HEK293 (cell line): ENCODE data around the gene BPIFA1.
A peak's percentile ranks its signal among the peaks of the same experiment; 100 is the strongest.

Experiments
- CTCF ChIA-PET: fragments of 350-600 bp; formaldehyde crosslinking; extraction: SDS; loops from one replicate; lab custom pipeline; 2021; ENCODE audit warnings: antibody characterized with exemption; lab: Yijun Ruan, JAX
- POLR2A ChIA-PET: fragments of 300-600 bp; formaldehyde crosslinking; extraction: SDS; loops from one replicate; lab custom pipeline; 2020; ENCODE audit warnings: antibody characterized with exemption, inconsistent platforms; lab: Yijun Ruan, JAX
- H3K27ac ChIP-seq: fragments of 200-500 bp; sonication (Bioruptor generic); 2 replicates; pipeline ENCODE4 v1.5.1; 2014; ENCODE audit warnings: low read depth, low read length, control low read depth, inconsistent platforms; ENCODE audit errors: extremely low read depth
- H3K36me3 ChIP-seq, 2 experiments: fragments of 200-500 bp in 1 of 2; sonication (Bioruptor generic) in 1 of 2; 1 replicate in 1 of 2; 2 replicates in 1 of 2; pipeline ENCODE4 v1.5.1; 2014 to 2017; ENCODE audit warnings: inconsistent platforms in 2 of 2, low read length in 2 of 2; ENCODE audit not compliant: control insufficient read depth in 2 of 2, insufficient read depth in 1 of 2
- H3K4me1 ChIP-seq: fragments of 200-500 bp; sonication (Bioruptor generic); 2 replicates; pipeline ENCODE4 v1.5.1; 2014; ENCODE audit warnings: mild to moderate bottlenecking, low read length, inconsistent platforms; ENCODE audit not compliant: control insufficient read depth, insufficient read depth
- H3K4me3 ChIP-seq: 2 replicates; pipeline ENCODE4 v1.5.1; 2011; ENCODE audit warnings: low read depth, mild to moderate bottlenecking, control low read depth, low read length, moderate library complexity
- H3K9me3 ChIP-seq: fragments of 200-500 bp; sonication (Bioruptor generic); 2 replicates; pipeline ENCODE4 v1.5.1; 2014; ENCODE audit warnings: low read depth, low read length, inconsistent platforms; ENCODE audit not compliant: control insufficient read depth, insufficient read depth
- GLI2 ChIP-seq: fragments of 450-650 bp; formaldehyde crosslinking; IDR thresholded peaks from 2 replicates; pipeline ENCODE4; 2017; ENCODE audit warnings: missing biosample characterization, missing genetic modification characterization, low read depth, borderline replicate concordance
- GLIS1 ChIP-seq: fragments of 450-650 bp; formaldehyde crosslinking; IDR thresholded peaks from 2 replicates; pipeline ENCODE4 v1.5.1; 2016; ENCODE audit warnings: missing biosample characterization, missing genetic modification characterization
- KLF16 ChIP-seq: fragments of 450-650 bp; formaldehyde crosslinking; IDR thresholded peaks from 2 replicates; pipeline ENCODE4 v1.5.1; 2017; ENCODE audit warnings: missing biosample characterization, missing genetic modification characterization
- SP7 ChIP-seq: fragments of 450-650 bp; formaldehyde crosslinking; IDR thresholded peaks from 2 replicates; pipeline ENCODE4 v1.5.1; 2016; ENCODE audit warnings: missing biosample characterization, missing genetic modification characterization
- ZBTB48 ChIP-seq: fragments of 450-650 bp; formaldehyde crosslinking; IDR thresholded peaks from 2 replicates; pipeline ENCODE4 v1.5.1; 2016; ENCODE audit warnings: missing biosample characterization, missing genetic modification characterization
- ZNF138 ChIP-seq: fragments of 450-650 bp; formaldehyde crosslinking; IDR thresholded peaks from 2 replicates; pipeline ENCODE4 v1.5.1; 2016; ENCODE audit warnings: missing biosample characterization, missing genetic modification characterization, borderline replicate concordance
- ZNF19 ChIP-seq: fragments of 450-650 bp; formaldehyde crosslinking; IDR thresholded peaks from 2 replicates; pipeline ENCODE4; 2016; ENCODE audit warnings: missing biosample characterization, missing genetic modification characterization, low read depth
- ZNF214 ChIP-seq: fragments of 450-650 bp; formaldehyde crosslinking; IDR thresholded peaks from 2 replicates; pipeline ENCODE4 v1.5.1; 2017; ENCODE audit warnings: missing biosample characterization, mild to moderate bottlenecking, missing genetic modification characterization, borderline replicate concordance
- ZNF221 ChIP-seq: fragments of 450-650 bp; formaldehyde crosslinking; IDR thresholded peaks from 2 replicates; pipeline ENCODE4 v1.5.1; 2017; ENCODE audit warnings: missing biosample characterization, missing genetic modification characterization, borderline replicate concordance
- ZNF274 ChIP-seq, 2 experiments: fragments of 200-500 bp in 1 of 2; fragments of 450-650 bp in 1 of 2; sonication (Bioruptor generic) in 1 of 2; formaldehyde crosslinking in 1 of 2; IDR thresholded peaks; 2 replicates each; pipeline versions ENCODE4 v1.5.1 to v1.6.1; 2014 to 2016; ENCODE audit warnings: borderline replicate concordance in 1 of 2, inconsistent platforms in 1 of 2, low read length in 1 of 2, missing biosample characterization in 1 of 2, missing genetic modification characterization in 1 of 2
- ZNF302 ChIP-seq: fragments of 450-650 bp; formaldehyde crosslinking; IDR thresholded peaks from 2 replicates; pipeline ENCODE4 v1.5.1; 2016; ENCODE audit warnings: missing biosample characterization, missing genetic modification characterization, low read depth
- ZNF391 ChIP-seq: fragments of 450-650 bp; formaldehyde crosslinking; IDR thresholded peaks from 2 replicates; pipeline ENCODE4 v1.5.1; 2016; ENCODE audit warnings: low read depth, missing biosample characterization, missing genetic modification characterization, borderline replicate concordance
- ZNF404 ChIP-seq: fragments of 450-650 bp; formaldehyde crosslinking; IDR thresholded peaks from 2 replicates; pipeline ENCODE4 v1.5.1; 2017; ENCODE audit warnings: missing biosample characterization, missing genetic modification characterization
- ZNF416 ChIP-seq: fragments of 450-650 bp; formaldehyde crosslinking; IDR thresholded peaks from 2 replicates; pipeline ENCODE4 v1.5.1; 2016; ENCODE audit warnings: missing biosample characterization, missing genetic modification characterization
- ZNF426 ChIP-seq: fragments of 450-650 bp; formaldehyde crosslinking; IDR thresholded peaks from 2 replicates; pipeline ENCODE4 v1.5.1; 2017; ENCODE audit warnings: missing biosample characterization, missing genetic modification characterization, mild to moderate bottlenecking, inconsistent platforms, moderate library complexity
- ZNF530 ChIP-seq: fragments of 450-650 bp; formaldehyde crosslinking; IDR thresholded peaks from 2 replicates; pipeline ENCODE4 v1.5.1; 2016; ENCODE audit warnings: low read depth, missing biosample characterization, missing genetic modification characterization
- ZNF654 ChIP-seq: fragments of 450-650 bp; formaldehyde crosslinking; IDR thresholded peaks from 2 replicates; pipeline ENCODE4 v1.5.1; 2016; ENCODE audit warnings: low read depth, missing biosample characterization, missing genetic modification characterization
- ZNF701 ChIP-seq: fragments of 450-650 bp; formaldehyde crosslinking; IDR thresholded peaks from 2 replicates; pipeline ENCODE4 v1.5.1; 2016; ENCODE audit warnings: missing biosample characterization, missing genetic modification characterization
- ZNF776 ChIP-seq: fragments of 450-650 bp; formaldehyde crosslinking; IDR thresholded peaks from 2 replicates; pipeline ENCODE4 v1.5.0; 2017; ENCODE audit warnings: missing biosample characterization, missing genetic modification characterization, borderline replicate concordance
- ZNF830 ChIP-seq: fragments of 450-650 bp; IDR thresholded peaks from 2 replicates; pipeline ENCODE4 v1.5.0; 2018; ENCODE audit warnings: missing biosample characterization, missing genetic modification characterization, low read depth, mild to moderate bottlenecking, moderate library complexity
- TF ChIP-seq, protein P1 (sequence below): fragments of 450-650 bp; formaldehyde crosslinking; IDR thresholded peaks from 2 replicates; pipeline ENCODE4 v1.5.1; 2016; ENCODE audit warnings: missing biosample characterization, missing genetic modification characterization
- TF ChIP-seq, protein P2 (sequence below): fragments of 450-650 bp; formaldehyde crosslinking; IDR thresholded peaks from 2 replicates; pipeline ENCODE4 v1.5.1; 2017; ENCODE audit warnings: missing biosample characterization, missing genetic modification characterization
- TF ChIP-seq, protein P3 (sequence below): fragments of 450-650 bp; formaldehyde crosslinking; IDR thresholded peaks from 2 replicates; pipeline ENCODE4 v1.5.1; 2016; ENCODE audit warnings: missing biosample characterization, missing genetic modification characterization
- TF ChIP-seq, protein P4 (sequence below): fragments of 450-650 bp; formaldehyde crosslinking; IDR thresholded peaks from 2 replicates; pipeline ENCODE4 v1.5.1; 2016; ENCODE audit warnings: missing biosample characterization, missing genetic modification characterization, borderline replicate concordance

Gene BPIFA1

DNA sequence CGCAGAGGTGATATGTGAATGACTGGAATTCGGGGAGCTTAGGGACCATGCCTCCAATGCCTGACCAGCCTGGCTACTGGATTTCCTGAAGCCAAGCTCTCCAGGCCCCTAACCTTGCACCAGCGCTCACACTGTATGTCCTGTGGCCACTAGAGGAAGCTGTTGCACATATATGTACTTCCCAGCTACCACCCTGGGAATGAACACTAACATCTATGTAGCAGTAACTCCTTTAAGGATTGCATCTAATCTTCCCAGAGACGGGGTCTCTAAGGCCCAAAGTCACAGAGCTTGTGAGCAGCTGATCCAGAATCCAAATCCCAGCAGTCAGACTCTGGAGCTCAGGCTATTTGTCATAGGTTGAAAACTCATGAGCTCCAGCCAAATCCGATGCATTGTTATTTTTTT, 26.9 kb downstream of the BPIFA1 start (continued):
- no peak for TF ChIP-seq ZNF302
- TF ChIP-seq ZNF830 (tag by site-specific recombination): no peak
- no peak for TF ChIP-seq SP7
- peak; percentile 75 for TF ChIP-seq ZNF654 (tag by site-specific recombination)
- TF ChIP-seq ZNF530 (tag by site-specific recombination): no peak
- TF ChIP-seq ZBTB48: peak; percentile 87
- TF ChIP-seq, protein P1, sequence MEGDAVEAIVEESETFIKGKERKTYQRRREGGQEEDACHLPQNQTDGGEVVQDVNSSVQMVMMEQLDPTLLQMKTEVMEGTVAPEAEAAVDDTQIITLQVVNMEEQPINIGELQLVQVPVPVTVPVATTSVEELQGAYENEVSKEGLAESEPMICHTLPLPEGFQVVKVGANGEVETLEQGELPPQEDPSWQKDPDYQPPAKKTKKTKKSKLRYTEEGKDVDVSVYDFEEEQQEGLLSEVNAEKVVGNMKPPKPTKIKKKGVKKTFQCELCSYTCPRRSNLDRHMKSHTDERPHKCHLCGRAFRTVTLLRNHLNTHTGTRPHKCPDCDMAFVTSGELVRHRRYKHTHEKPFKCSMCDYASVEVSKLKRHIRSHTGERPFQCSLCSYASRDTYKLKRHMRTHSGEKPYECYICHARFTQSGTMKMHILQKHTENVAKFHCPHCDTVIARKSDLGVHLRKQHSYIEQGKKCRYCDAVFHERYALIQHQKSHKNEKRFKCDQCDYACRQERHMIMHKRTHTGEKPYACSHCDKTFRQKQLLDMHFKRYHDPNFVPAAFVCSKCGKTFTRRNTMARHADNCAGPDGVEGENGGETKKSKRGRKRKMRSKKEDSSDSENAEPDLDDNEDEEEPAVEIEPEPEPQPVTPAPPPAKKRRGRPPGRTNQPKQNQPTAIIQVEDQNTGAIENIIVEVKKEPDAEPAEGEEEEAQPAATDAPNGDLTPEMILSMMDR (tag by site-specific recombination): 0 out of 2 replicates have a peak, but pooled peaks have one; percentile 20
- TF ChIP-seq KLF16 (tag by site-specific recombination): no peak
- TF ChIP-seq, all 188 proteins: peak for 3

DNA sequence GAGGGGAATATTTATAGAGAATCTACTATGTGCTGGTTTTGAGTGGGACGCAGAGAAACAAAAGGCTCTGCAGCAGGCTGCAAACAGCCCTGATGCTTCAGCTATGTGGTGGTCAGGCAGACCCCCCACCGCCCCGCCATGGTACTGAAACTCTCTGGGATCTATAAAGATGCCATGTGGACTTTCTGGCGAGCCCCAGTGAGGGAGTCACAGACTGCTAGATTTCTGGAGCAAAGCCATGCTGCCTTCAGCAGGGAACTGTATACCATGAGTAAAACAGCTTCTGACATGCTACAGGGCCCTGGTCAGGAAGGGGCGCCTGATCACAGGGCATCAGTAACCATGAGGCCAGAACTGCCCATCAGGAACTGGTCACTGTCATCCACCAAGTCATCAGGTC, 28.0 kb downstream of the BPIFA1 start:
- ChIA-PET CTCF (interaction anchor here (0.6 to 5.0 kb wide), 7 partner anchors 9 to 159 kb away, joined by 3 to 73 read pairs (median 3); no protein-coding TSS in a partner anchor), POLR2A (no interaction called here)
- no peaks in the 10 kb centered on the region for H3K9me3 ChIP-seq
- TF ChIP-seq, protein P2, sequence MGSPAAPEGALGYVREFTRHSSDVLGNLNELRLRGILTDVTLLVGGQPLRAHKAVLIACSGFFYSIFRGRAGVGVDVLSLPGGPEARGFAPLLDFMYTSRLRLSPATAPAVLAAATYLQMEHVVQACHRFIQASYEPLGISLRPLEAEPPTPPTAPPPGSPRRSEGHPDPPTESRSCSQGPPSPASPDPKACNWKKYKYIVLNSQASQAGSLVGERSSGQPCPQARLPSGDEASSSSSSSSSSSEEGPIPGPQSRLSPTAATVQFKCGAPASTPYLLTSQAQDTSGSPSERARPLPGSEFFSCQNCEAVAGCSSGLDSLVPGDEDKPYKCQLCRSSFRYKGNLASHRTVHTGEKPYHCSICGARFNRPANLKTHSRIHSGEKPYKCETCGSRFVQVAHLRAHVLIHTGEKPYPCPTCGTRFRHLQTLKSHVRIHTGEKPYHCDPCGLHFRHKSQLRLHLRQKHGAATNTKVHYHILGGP (tag by site-specific recombination): no peak
- TF ChIP-seq ZNF274 (IDR thresholded peaks at IDR 0.05; ENCODE audit: low read length): no peak
- no peak for TF ChIP-seq ZNF274 (tag by site-specific recombination; IDR thresholded peaks at IDR 0.05; ENCODE audit: borderline replicate concordance)
- no peak for TF ChIP-seq ZNF221
- no peak for TF ChIP-seq ZNF138 (tag by site-specific recombination)
- TF ChIP-seq, protein P3, sequence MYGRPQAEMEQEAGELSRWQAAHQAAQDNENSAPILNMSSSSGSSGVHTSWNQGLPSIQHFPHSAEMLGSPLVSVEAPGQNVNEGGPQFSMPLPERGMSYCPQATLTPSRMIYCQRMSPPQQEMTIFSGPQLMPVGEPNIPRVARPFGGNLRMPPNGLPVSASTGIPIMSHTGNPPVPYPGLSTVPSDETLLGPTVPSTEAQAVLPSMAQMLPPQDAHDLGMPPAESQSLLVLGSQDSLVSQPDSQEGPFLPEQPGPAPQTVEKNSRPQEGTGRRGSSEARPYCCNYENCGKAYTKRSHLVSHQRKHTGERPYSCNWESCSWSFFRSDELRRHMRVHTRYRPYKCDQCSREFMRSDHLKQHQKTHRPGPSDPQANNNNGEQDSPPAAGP (tag by site-specific recombination): no peak
- no peak for TF ChIP-seq ZNF391 (tag by site-specific recombination)
- TF ChIP-seq ZNF19 (tag by site-specific recombination): no peak
- TF ChIP-seq ZNF426 (tag by site-specific recombination): no peak
- no peak for TF ChIP-seq ZNF776 (tag by site-specific recombination)
- TF ChIP-seq GLI2 (tag by site-specific recombination): no peak
- no peak for TF ChIP-seq ZNF830 (tag by site-specific recombination)
- no peak for TF ChIP-seq ZNF404 (tag by site-specific recombination)
- TF ChIP-seq ZNF214 (tag by site-specific recombination): no peak
- no peak for TF ChIP-seq ZNF701 (tag by site-specific recombination)
- TF ChIP-seq ZNF416: no peak
- TF ChIP-seq, protein P4, sequence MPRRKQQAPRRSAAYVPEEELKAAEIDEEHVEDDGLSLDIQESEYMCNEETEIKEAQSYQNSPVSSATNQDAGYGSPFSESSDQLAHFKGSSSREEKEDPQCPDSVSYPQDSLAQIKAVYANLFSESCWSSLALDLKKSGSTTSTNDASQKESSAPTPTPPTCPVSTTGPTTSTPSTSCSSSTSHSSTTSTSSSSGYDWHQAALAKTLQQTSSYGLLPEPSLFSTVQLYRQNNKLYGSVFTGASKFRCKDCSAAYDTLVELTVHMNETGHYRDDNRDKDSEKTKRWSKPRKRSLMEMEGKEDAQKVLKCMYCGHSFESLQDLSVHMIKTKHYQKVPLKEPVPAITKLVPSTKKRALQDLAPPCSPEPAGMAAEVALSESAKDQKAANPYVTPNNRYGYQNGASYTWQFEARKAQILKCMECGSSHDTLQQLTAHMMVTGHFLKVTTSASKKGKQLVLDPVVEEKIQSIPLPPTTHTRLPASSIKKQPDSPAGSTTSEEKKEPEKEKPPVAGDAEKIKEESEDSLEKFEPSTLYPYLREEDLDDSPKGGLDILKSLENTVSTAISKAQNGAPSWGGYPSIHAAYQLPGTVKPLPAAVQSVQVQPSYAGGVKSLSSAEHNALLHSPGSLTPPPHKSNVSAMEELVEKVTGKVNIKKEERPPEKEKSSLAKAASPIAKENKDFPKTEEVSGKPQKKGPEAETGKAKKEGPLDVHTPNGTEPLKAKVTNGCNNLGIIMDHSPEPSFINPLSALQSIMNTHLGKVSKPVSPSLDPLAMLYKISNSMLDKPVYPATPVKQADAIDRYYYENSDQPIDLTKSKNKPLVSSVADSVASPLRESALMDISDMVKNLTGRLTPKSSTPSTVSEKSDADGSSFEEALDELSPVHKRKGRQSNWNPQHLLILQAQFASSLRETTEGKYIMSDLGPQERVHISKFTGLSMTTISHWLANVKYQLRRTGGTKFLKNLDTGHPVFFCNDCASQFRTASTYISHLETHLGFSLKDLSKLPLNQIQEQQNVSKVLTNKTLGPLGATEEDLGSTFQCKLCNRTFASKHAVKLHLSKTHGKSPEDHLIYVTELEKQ (tag by site-specific recombination): no peak
- no peak for TF ChIP-seq GLIS1 (tag by site-specific recombination)
- no peaks in the 10 kb centered on the region for H3K36me3 ChIP-seq
- no peaks in the 10 kb centered on the region for H3K4me1 ChIP-seq
- H3K4me3 ChIP-seq: no peak overlapping the region
- H3K27ac ChIP-seq: no peak overlapping the region
